B cell (primary cell): ENCODE data around the gene TRIM40. TPM values are rescaled to one million over a fixed set of nuclear protein-coding genes. Genes with fewer than 3 reads are reported as not detected.

Source experiments
- ATAC-seq: fragments of 200-7000 bp; cut with Tn5 transposase; one replicate; pipeline ENCODE4 v1.10.0; 2021; ENCODE audit warnings: low read depth, mild to moderate bottlenecking, moderate number of reproducible peaks, moderate library complexity
- CTCF ChIA-PET: fragments of 350-600 bp; sonication (Branson Sonifier 250); formaldehyde crosslinking; loops from one replicate; lab custom pipeline; 2021; ENCODE audit warnings: antibody characterized with exemption, inconsistent platforms; lab: Charles Lee
- POLR2A ChIA-PET: fragments of 350-600 bp; sonication (Branson Sonifier 250); formaldehyde crosslinking; loops from one replicate; lab custom pipeline; 2021; ENCODE audit warnings: antibody characterized with exemption; lab: Charles Lee
- DNase-seq: peaks from one replicate; pipeline ENCODE4 v3.0.0; 2013
- H2AFZ ChIP-seq: 2 replicates; pipeline ENCODE4 v1.6.1; 2012; ENCODE audit warnings: mild to moderate bottlenecking, low read depth, low read length; ENCODE audit not compliant: insufficient read depth, poor library complexity, severe bottlenecking
- H3K27ac ChIP-seq, 2 donors: 1 replicate in 1 of 2; 2 replicates in 1 of 2; pipeline ENCODE4 v1.5.1; 2012 to 2013; ENCODE audit warnings: low read length in 2 of 2, mild to moderate bottlenecking in 2 of 2, moderate library complexity in 1 of 2
- H3K27me3 ChIP-seq, 4 experiments: fragments of 200-600 bp in 1 of 4; sonication (generic) in 1 of 4; replicated peaks in 1 of 4; 1 replicate in 2 of 4; 2 replicates in 2 of 4; pipeline versions ENCODE4 v1.6.1 to v1.7.0; 2013 to 2016; ENCODE audit warnings: low read length in 3 of 4, mild to moderate bottlenecking in 2 of 4, mixed read lengths in 1 of 4, moderate library complexity in 1 of 4; ENCODE audit not compliant: insufficient read depth in 4 of 4, control insufficient read depth in 3 of 4; ENCODE audit errors: control extremely low read depth in 1 of 4
- H3K36me3 ChIP-seq, 2 experiments: replicated peaks in 1 of 2; 1 replicate in 1 of 2; 2 replicates in 1 of 2; pipeline versions ENCODE4 v1.6.1 to v1.7.1; 2013; ENCODE audit warnings: low read length in 1 of 2; ENCODE audit not compliant: insufficient read depth in 2 of 2, control insufficient read depth in 1 of 2; ENCODE audit errors: control extremely low read depth in 1 of 2, extremely low read depth in 1 of 2
- H3K4me1 ChIP-seq, 2 donors: fragments of 200-600 bp in 1 of 2; sonication (generic) in 1 of 2; 1 replicate in 1 of 2; 2 replicates in 1 of 2; pipeline versions ENCODE4 v1.5.1 to v1.6.1; 2013 to 2017; ENCODE audit warnings: low read length in 2 of 2; ENCODE audit not compliant: control insufficient read depth in 2 of 2, insufficient read depth in 2 of 2
- H3K4me2 ChIP-seq: replicated peaks from 2 replicates; pipeline ENCODE3; 2012; ENCODE audit warnings: mild to moderate bottlenecking, low read depth, low read length; ENCODE audit not compliant: poor library complexity, severe bottlenecking
- H3K4me3 ChIP-seq, 5 experiments: fragments of 200-600 bp in 1 of 5; sonication (generic) in 1 of 5; 1 replicate in 3 of 5; 2 replicates in 2 of 5; pipeline versions ENCODE4 v1.5.1 to v1.7.0; 2011 to 2016; ENCODE audit warnings: low read length in 4 of 5, mild to moderate bottlenecking in 4 of 5, low read depth in 2 of 5, control low read depth in 1 of 5, moderate library complexity in 1 of 5; ENCODE audit not compliant: insufficient read depth in 1 of 5; ENCODE audit errors: control extremely low read depth in 1 of 5, extremely low read depth in 1 of 5
- H3K79me2 ChIP-seq: fragments of 200-600 bp; sonication (generic); one replicate; pipeline ENCODE4 v1.6.0; 2016; ENCODE audit warnings: low read length; ENCODE audit not compliant: control insufficient read depth, insufficient read depth
- H3K9ac ChIP-seq: fragments of 200-600 bp; sonication (generic); 2 replicates; pipeline ENCODE4 v1.6.1; 2017; ENCODE audit warnings: mild to moderate bottlenecking, low read length, moderate library complexity
- H3K9me3 ChIP-seq, 3 donors: one replicate each; pipeline versions ENCODE4 v1.6.1 to v1.7.1; 2013; ENCODE audit warnings: low read length in 2 of 3; ENCODE audit not compliant: control insufficient read depth in 2 of 3, insufficient read depth in 1 of 3; ENCODE audit errors: control extremely low read depth in 1 of 3
- H4K20me1 ChIP-seq: 2 replicates; pipeline ENCODE4 v1.6.0; 2012; ENCODE audit warnings: mild to moderate bottlenecking, low read length; ENCODE audit not compliant: insufficient read depth, control insufficient read depth, poor library complexity, severe bottlenecking
- H3K27ac Mint-ChIP-seq: one replicate; pipeline ENCODE4 v1.8.0; 2021; ENCODE audit warnings: mixed read lengths
- H3K27me3 Mint-ChIP-seq: one replicate; pipeline ENCODE4 v1.8.0; 2021; ENCODE audit warnings: mixed read lengths
- H3K4me1 Mint-ChIP-seq: one replicate; pipeline ENCODE4 v1.8.0; 2021; ENCODE audit warnings: mixed read lengths
- H3K4me3 Mint-ChIP-seq: one replicate; pipeline ENCODE4 v1.8.0; 2021; ENCODE audit warnings: mixed read lengths
- H3K9me3 Mint-ChIP-seq: one replicate; pipeline ENCODE4 v1.8.0; 2022; ENCODE audit warnings: mixed read lengths; ENCODE audit not compliant: insufficient read depth
- CTCF ChIP-seq: fragments of 200-600 bp; IDR thresholded peaks from one replicate; pipeline ENCODE4 v1.8.0; 2022; ENCODE audit warnings: antibody characterized with exemption, mild to moderate bottlenecking
- EZH2 ChIP-seq: IDR thresholded peaks from 2 replicates; pipeline ENCODE4 v1.6.1; 2012; ENCODE audit warnings: borderline replicate concordance, low read depth, mild to moderate bottlenecking, moderate library complexity, low read length; ENCODE audit not compliant: insufficient read depth, poor library complexity, severe bottlenecking
- WGBS: methylation state at CpG from one replicate; pipeline ENCODE4 v1.1.5; 2013; ENCODE audit warnings: missing lambda C conversion rate; ENCODE audit not compliant: insufficient coverage; 5-methylcytosine and 5-hydroxymethylcytosine counted together
- intact Hi-C: fragments of 100-400 bp; cut with micrococcal nuclease; formaldehyde crosslinking; loops from one replicate; pipeline ENCODE4 v1.10.0; 2022
- polyA plus RNA-seq: library from polyadenylated mRNA; depleted of rRNA; stranded (reverse); fragments of >200 nt; gene quantifications from 2 replicates; pipeline ENCODE4 v1.2.3, GENCODE V29; 2012
- total RNA-seq, 2 donors: library from RNA; stranded (reverse); fragments of 120-200 nt in 1 of 2; gene quantifications; 1 replicate in 1 of 2; 2 replicates in 1 of 2; pipeline versions ENCODE4 v1.2.3 to v1.2.4, GENCODE V29; 2013 to 2022

TRIM40 gene
- total and polyA plus RNA-seq, 2 donors (not counting 1 experiment from before 2014, with no cell fraction given), result not detected

GRCh38 chr6:30149858-30150550, 14.1 kb downstream of the TRIM40 start:
- Mint-ChIP-seq H3K4me3 (no peak overlapping the region), H3K4me1 (no peaks in the 10 kb centered on the region), H3K9me3 (no peaks in the 10 kb centered on the region), H3K27ac (no peak overlapping the region), H3K27me3 (peaks cover 49% of the 10 kb centered on the region)
- no peaks in the 10 kb centered on the region for H3K4me1 ChIP-seq
- H3K9ac ChIP-seq, result no peak overlapping the region
- H3K9me3 ChIP-seq, result no peaks in the 10 kb centered on the region
- no peak overlapping the region for H3K4me3 ChIP-seq
- peaks cover 0 to 39% (median 10%) of the 10 kb centered on the region in 4 experiments for H3K27me3 ChIP-seq
- ATAC-seq (no peak), DNase-seq (no peak)
- H3K79me2 ChIP-seq, result no peaks in the 10 kb centered on the region
- no peak overlapping the region for H2AFZ ChIP-seq
- no peak for TF ChIP-seq CTCF
- TF ChIP-seq EZH2, result no peak
- WGBS, result 83% methylated on average over 6 of the region's 7 CpGs
- POLR2A ChIA-PET, result no interaction called here
- no peaks in the 10 kb centered on the region for H3K36me3 ChIP-seq
- intact Hi-C loops, result no loop called here
- H4K20me1 ChIP-seq, result no peaks in the 10 kb centered on the region
- CTCF ChIA-PET, result no interaction called here
- H3K4me2 ChIP-seq, result no peak overlapping the region
- no peak overlapping the region for H3K27ac ChIP-seq

GRCh38 chr6:30150671-30151395, 14.9 kb downstream of the TRIM40 start:
- Mint-ChIP-seq H3K27me3 (peaks cover 50% of the 10 kb centered on the region), H3K4me1 (no peaks in the 10 kb centered on the region), H3K9me3 (no peaks in the 10 kb centered on the region), H3K4me3 (no peak overlapping the region), H3K27ac (no peak overlapping the region)
- intact Hi-C loops, result no loop called here
- Histone ChIP-seq H3K4me3 (no peak overlapping the region), H3K36me3 (no peaks in the 10 kb centered on the region), H4K20me1 (no peaks in the 10 kb centered on the region), H3K9ac (no peak overlapping the region), H3K4me1 (no peaks in the 10 kb centered on the region), H3K27me3 (peaks cover 0 to 37% (median 9%) of the 10 kb centered on the region in 4 experiments), H3K4me2 (no peak overlapping the region), H3K9me3 (no peaks in the 10 kb centered on the region), H3K79me2 (no peaks in the 10 kb centered on the region), H3K27ac (no peak overlapping the region), H2AFZ (no peak overlapping the region)
- CTCF ChIA-PET, result no interaction called here
- WGBS, result 96% methylated on average over 9 of the region's 10 CpGs
- TF ChIP-seq EZH2 (no peak), CTCF (no peak)
- no peak for DNase-seq
- no peak for ATAC-seq
- POLR2A ChIA-PET, result no interaction called here
